ENCODE measurements around the gene PLCXD3.

DNA sequence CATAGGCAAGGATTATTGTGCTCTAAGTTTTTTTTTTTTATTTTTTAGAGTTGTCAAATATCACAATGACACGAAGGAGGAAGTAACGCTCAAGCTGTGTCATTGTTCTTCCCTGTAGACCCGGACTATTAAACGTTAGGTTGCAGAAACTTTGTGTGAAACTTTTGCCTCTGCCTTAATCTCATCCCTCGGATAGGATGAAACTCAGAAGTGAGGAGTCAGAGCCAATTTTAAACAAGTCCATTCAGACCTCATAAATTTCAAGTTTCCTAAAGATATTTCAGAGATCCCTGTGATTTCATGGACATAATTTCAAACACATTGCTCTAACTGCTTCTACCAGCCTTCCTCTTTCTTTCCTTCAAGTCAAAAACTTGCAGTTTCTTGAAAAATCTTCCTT lies 198.3 kb downstream of the PLCXD3 start:
- TF ChIP-seq, protein P1, sequence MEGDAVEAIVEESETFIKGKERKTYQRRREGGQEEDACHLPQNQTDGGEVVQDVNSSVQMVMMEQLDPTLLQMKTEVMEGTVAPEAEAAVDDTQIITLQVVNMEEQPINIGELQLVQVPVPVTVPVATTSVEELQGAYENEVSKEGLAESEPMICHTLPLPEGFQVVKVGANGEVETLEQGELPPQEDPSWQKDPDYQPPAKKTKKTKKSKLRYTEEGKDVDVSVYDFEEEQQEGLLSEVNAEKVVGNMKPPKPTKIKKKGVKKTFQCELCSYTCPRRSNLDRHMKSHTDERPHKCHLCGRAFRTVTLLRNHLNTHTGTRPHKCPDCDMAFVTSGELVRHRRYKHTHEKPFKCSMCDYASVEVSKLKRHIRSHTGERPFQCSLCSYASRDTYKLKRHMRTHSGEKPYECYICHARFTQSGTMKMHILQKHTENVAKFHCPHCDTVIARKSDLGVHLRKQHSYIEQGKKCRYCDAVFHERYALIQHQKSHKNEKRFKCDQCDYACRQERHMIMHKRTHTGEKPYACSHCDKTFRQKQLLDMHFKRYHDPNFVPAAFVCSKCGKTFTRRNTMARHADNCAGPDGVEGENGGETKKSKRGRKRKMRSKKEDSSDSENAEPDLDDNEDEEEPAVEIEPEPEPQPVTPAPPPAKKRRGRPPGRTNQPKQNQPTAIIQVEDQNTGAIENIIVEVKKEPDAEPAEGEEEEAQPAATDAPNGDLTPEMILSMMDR (IDR thresholded peaks at IDR 0.05 in 8 of 11, conservative IDR thresholded peaks at IDR 0.05 in 3 of 11) = no peak
- no peak for TF ChIP-seq POLR2A (IDR thresholded peaks at IDR 0.05)
- TF ChIP-seq POLR2AphosphoS5 (IDR thresholded peaks at IDR 0.05) = no peak

Data from spleen (tissue), 7 donors.